IMR-90 (cell line): ENCODE results near the gene STAT5A. TPM values are rescaled to one million over a fixed set of nuclear protein-coding genes. Genes with fewer than 3 reads are reported as not detected.

Source experiments
- ATAC-seq: fragments of 200-7000 bp; cut with Tn5 transposase; 2 replicates; pipeline ENCODE4 v1.9.1; 2020; ENCODE audit warnings: low read depth, mild to moderate bottlenecking, moderate library complexity
- BruUV-seq: library from RNA; stranded (reverse); fragments of 400-500 nt; replicated peaks from 2 replicates; lab custom pipeline; 2021; lab: Mats Ljungman, UMichigan
- CTCF ChIA-PET: fragments of 300-600 bp; formaldehyde crosslinking; extraction: SDS; loops from one replicate; lab custom pipeline; 2021; ENCODE audit warnings: antibody characterized with exemption; lab: Yijun Ruan, JAX
- POLR2A ChIA-PET: fragments of 300-600 bp; sonication (Branson Sonifier 250); formaldehyde crosslinking; loops from one replicate; lab custom pipeline; 2022; ENCODE audit warnings: antibody characterized with exemption; ENCODE audit not compliant: unreplicated experiment; lab: Charles Lee
- DNase-seq: peaks from one replicate; pipeline ENCODE4 v3.0.0; 2013
- H2AFZ ChIP-seq: replicated peaks from 2 replicates; pipeline ENCODE3; 2013; ENCODE audit warnings: low read length, mild to moderate bottlenecking; ENCODE audit not compliant: poor library complexity
- H2AK5ac ChIP-seq: 2 replicates; pipeline ENCODE4 v1.6.1; 2013; ENCODE audit warnings: low read depth, low read length, inconsistent platforms
- H2AK9ac ChIP-seq: replicated peaks from 2 replicates; pipeline ENCODE3; 2013; ENCODE audit warnings: mild to moderate bottlenecking, low read depth, low read length, moderate library complexity; ENCODE audit not compliant: poor library complexity
- H2BK120ac ChIP-seq: 2 replicates; pipeline ENCODE4 v1.6.1; 2013; ENCODE audit warnings: low read depth, low read length, inconsistent platforms
- H2BK15ac ChIP-seq: 3 replicates; pipeline ENCODE4 v1.6.1; 2013; ENCODE audit warnings: low read depth, low read length, inconsistent platforms
- H2BK20ac ChIP-seq: 2 replicates; pipeline ENCODE4 v1.6.1; 2013; ENCODE audit warnings: low read depth, mild to moderate bottlenecking, inconsistent platforms, low read length, moderate library complexity
- H2BK5ac ChIP-seq: 2 replicates; pipeline ENCODE4 v1.6.1; 2013; ENCODE audit warnings: mild to moderate bottlenecking, low read depth, low read length, inconsistent platforms; ENCODE audit not compliant: poor library complexity, severe bottlenecking
- H3K14ac ChIP-seq: replicated peaks from 2 replicates; pipeline ENCODE4 v1.6.1; 2013; ENCODE audit warnings: low read depth, low read length, inconsistent platforms
- H3K18ac ChIP-seq: 2 replicates; pipeline ENCODE4 v1.6.1; 2013; ENCODE audit warnings: low read depth, low read length, control low read depth
- H3K23ac ChIP-seq: 2 replicates; pipeline ENCODE4 v1.6.1; 2013; ENCODE audit warnings: low read depth, low read length, inconsistent platforms
- H3K27ac ChIP-seq: 2 replicates; pipeline ENCODE4 v1.5.1; 2013; ENCODE audit warnings: mild to moderate bottlenecking, control low read depth, low read length; ENCODE audit not compliant: insufficient read depth
- H3K27me3 ChIP-seq: 2 replicates; pipeline ENCODE4 v1.6.1; 2013; ENCODE audit warnings: low read length; ENCODE audit not compliant: control insufficient read depth, insufficient read depth
- H3K36me3 ChIP-seq: 2 replicates; pipeline ENCODE4 v1.6.1; 2013; ENCODE audit warnings: low read length, mixed read lengths; ENCODE audit not compliant: control insufficient read depth, insufficient read depth
- H3K4ac ChIP-seq: 2 replicates; pipeline ENCODE4 v1.6.1; 2013; ENCODE audit warnings: low read depth, low read length, inconsistent platforms
- H3K4me1 ChIP-seq: 2 replicates; pipeline ENCODE4 v1.6.1; 2013; ENCODE audit warnings: low read length, mixed read lengths; ENCODE audit not compliant: control insufficient read depth, insufficient read depth
- H3K4me2 ChIP-seq: 2 replicates; pipeline ENCODE4 v1.6.1; 2013; ENCODE audit warnings: low read depth, mild to moderate bottlenecking, control low read depth, low read length, moderate library complexity
- H3K4me3 ChIP-seq: 2 replicates; pipeline ENCODE4 v1.5.1; 2013; ENCODE audit warnings: low read depth, mild to moderate bottlenecking, control low read depth, low read length, moderate library complexity; ENCODE audit not compliant: insufficient read depth
- H3K56ac ChIP-seq: 2 replicates; pipeline ENCODE4 v1.6.1; 2013; ENCODE audit warnings: low read length, inconsistent platforms; ENCODE audit not compliant: insufficient read depth; ENCODE audit errors: extremely low read depth
- H3K79me1 ChIP-seq, 2 experiments: 2 replicates each; pipeline ENCODE4 v1.6.1; 2013; ENCODE audit warnings: low read length in 2 of 2, inconsistent platforms in 1 of 2, low read depth in 1 of 2
- H3K9ac ChIP-seq: 2 replicates; pipeline ENCODE4 v1.6.1; 2013; ENCODE audit warnings: low read depth, low read length, control low read depth
- H3K9me1 ChIP-seq: 2 replicates; pipeline ENCODE4 v1.6.1; 2013; ENCODE audit warnings: low read length, inconsistent platforms; ENCODE audit not compliant: insufficient read depth
- H3K9me3 ChIP-seq: 2 replicates; pipeline ENCODE4 v1.6.1; 2013; ENCODE audit warnings: low read length; ENCODE audit not compliant: control insufficient read depth, insufficient read depth
- H4K20me1 ChIP-seq: 2 replicates; pipeline ENCODE4 v1.6.1; 2013; ENCODE audit warnings: low read length, inconsistent platforms; ENCODE audit not compliant: insufficient read depth
- H4K5ac ChIP-seq: 2 replicates; pipeline ENCODE4 v1.6.1; 2013; ENCODE audit warnings: mild to moderate bottlenecking, low read depth, low read length, control low read depth
- H4K8ac ChIP-seq, 2 experiments: 2 replicates each; pipeline ENCODE4 v1.6.1; 2013; ENCODE audit warnings: low read depth in 2 of 2, low read length in 2 of 2, control low read depth in 1 of 2, inconsistent platforms in 1 of 2
- H4K91ac ChIP-seq: 2 replicates; pipeline ENCODE4 v1.6.1; 2013; ENCODE audit warnings: low read depth, low read length, inconsistent platforms; ENCODE audit not compliant: insufficient read depth
- BHLHE40 ChIP-seq: fragments of 150-350 bp; IDR thresholded peaks from 2 replicates; pipeline ENCODE4 v1.6.1; 2016; ENCODE audit warnings: mild to moderate bottlenecking, low read depth, low read length
- CEBPB ChIP-seq: IDR thresholded peaks from 2 replicates; pipeline ENCODE4 v1.6.1; 2012; ENCODE audit warnings: low read depth, low read length, improper control_type of control experiment
- CTCF ChIP-seq: conservative IDR thresholded peaks from 2 replicates; pipeline ENCODE4 v1.5.1; 2012; ENCODE audit warnings: mild to moderate bottlenecking, low read depth, low read length, improper control_type of control experiment
- FOS ChIP-seq: fragments of 150-350 bp; IDR thresholded peaks from 2 replicates; pipeline ENCODE4 v1.6.1; 2016; ENCODE audit warnings: low read depth, low read length
- WGBS, 2 experiments: methylation state at CpG; one replicate each; pipeline versions ENCODE4 v1.1.5 to v1.1.7; 2013; ENCODE audit warnings: missing lambda C conversion rate in 2 of 2; ENCODE audit not compliant: insufficient read length in 1 of 2; ENCODE audit errors: extremely low coverage in 2 of 2; 5-methylcytosine and 5-hydroxymethylcytosine counted together
- dilution Hi-C: fragments of 300-500 bp; cut with HindIII; formaldehyde crosslinking; loops from one replicate; pipeline ENCODE4 v1.14.3; 2018; ENCODE audit warnings: low sequenced_read_pairs; ENCODE audit not compliant: unreplicated experiment
- in situ Hi-C: fragments of 300-500 bp; cut with MboI; formaldehyde crosslinking; loops from 3 replicates; pipeline ENCODE4 v1.14.3; 2019; ENCODE audit warnings: low sequenced_read_pairs, inconsistent platforms, mixed read lengths
- intact Hi-C: fragments of 100-400 bp; cut with micrococcal nuclease; formaldehyde crosslinking; loops from 2 replicates; pipeline ENCODE4 v1.10.0; 2022
- polyA plus RNA-seq, 3 experiments: library from polyadenylated mRNA; depleted of rRNA; stranded (reverse); fragments of >200 nt; gene quantifications; 2 replicates each; pipeline ENCODE4 v1.2.3, GENCODE V29; 2012; ENCODE audit warnings: low replicate concordance in 1 of 3
- total RNA-seq: library from RNA; depleted of rRNA; stranded (reverse); fragments of >200 nt; gene quantifications from 2 replicates; pipeline ENCODE4 v1.2.3, GENCODE V29; 2012

STAT5A gene
- total and polyA plus RNA-seq, 2 of the 4 experiments (the other 2 are of a cell fraction), result 1.3 to 1.4 TPM

- TF ChIP-seq CTCF (no peak), FOS (peak; percentile 96)
Observed at GRCh38 chr17:42266918-42267766, 21.2 kb upstream of the STAT5A start (continued).

GRCh38 chr17:42268236-42268635 lies 20.1 kb upstream of the STAT5A start:
- Histone ChIP-seq H3K36me3 (no peaks in the 10 kb centered on the region), H4K91ac (no peak overlapping the region), H2BK15ac (no peak overlapping the region), H2AK5ac (no peak overlapping the region), H2AFZ (no peak overlapping the region), H3K9me3 (no peaks in the 10 kb centered on the region), H3K4me3 (no peak overlapping the region), H3K56ac (no peak overlapping the region), H3K27me3 (no peaks in the 10 kb centered on the region), H2BK20ac (peak overlapping the region; percentile 6; the same call in 1 of the 2 replicates), H2AK9ac (no peak overlapping the region), H3K23ac (peak overlapping the region; percentile 65; the same call in 1 of the 2 replicates), H2BK5ac (peak overlapping the region; percentile 70), H4K20me1 (peaks cover 44% of the 10 kb centered on the region), H3K79me1 (peaks cover 12 to 66% of the 10 kb centered on the region in 2 experiments; a peak in 3 of 4 replicates), H3K4ac (no peak overlapping the region), H2BK120ac (no peak overlapping the region), H3K9ac (no peak overlapping the region), H4K5ac (no peak overlapping the region), H3K27ac (no peak overlapping the region), H3K4me1 (peaks cover 13% of the 10 kb centered on the region), H3K4me2 (no peak overlapping the region), H3K14ac (0 out of 2 replicates have a peak overlapping the region, but pooled peaks have one; percentile 4), H3K9me1 (peaks cover 18% of the 10 kb centered on the region), H3K18ac (no peak overlapping the region), H4K8ac (no peak overlapping the region; a peak in 1 of 4 replicates)
- no CpG with 5 or more reads among the region's 5 CpGs for WGBS, 2 experiments
- intact Hi-C loops (no loop called here), dilution Hi-C loops (no loop called here), in situ Hi-C loops (no loop called here)
- ChIA-PET POLR2A (no interaction called here), CTCF (no interaction called here)
- ATAC-seq, result no peak
- no TSS peak for BruUV-seq
- peak; percentile 49 for TF ChIP-seq CEBPB
- no peak for TF ChIP-seq BHLHE40
- DNase-seq, result no peak
